ENCODE results near the gene IGLL5.

GRCh38 chr22:22849640-22850610 is 37.7 kb upstream of the IGLL5 start:
- TF ChIP-seq, protein P1, sequence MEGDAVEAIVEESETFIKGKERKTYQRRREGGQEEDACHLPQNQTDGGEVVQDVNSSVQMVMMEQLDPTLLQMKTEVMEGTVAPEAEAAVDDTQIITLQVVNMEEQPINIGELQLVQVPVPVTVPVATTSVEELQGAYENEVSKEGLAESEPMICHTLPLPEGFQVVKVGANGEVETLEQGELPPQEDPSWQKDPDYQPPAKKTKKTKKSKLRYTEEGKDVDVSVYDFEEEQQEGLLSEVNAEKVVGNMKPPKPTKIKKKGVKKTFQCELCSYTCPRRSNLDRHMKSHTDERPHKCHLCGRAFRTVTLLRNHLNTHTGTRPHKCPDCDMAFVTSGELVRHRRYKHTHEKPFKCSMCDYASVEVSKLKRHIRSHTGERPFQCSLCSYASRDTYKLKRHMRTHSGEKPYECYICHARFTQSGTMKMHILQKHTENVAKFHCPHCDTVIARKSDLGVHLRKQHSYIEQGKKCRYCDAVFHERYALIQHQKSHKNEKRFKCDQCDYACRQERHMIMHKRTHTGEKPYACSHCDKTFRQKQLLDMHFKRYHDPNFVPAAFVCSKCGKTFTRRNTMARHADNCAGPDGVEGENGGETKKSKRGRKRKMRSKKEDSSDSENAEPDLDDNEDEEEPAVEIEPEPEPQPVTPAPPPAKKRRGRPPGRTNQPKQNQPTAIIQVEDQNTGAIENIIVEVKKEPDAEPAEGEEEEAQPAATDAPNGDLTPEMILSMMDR (IDR thresholded peaks at IDR 0.05; ENCODE audit: extremely low read depth in 1 of 2, insufficient read depth in 1 of 2, low read depth in 1 of 2, low read length in 2 of 2): no peak
- TF ChIP-seq FOS (IDR thresholded peaks at IDR 0.05; ENCODE audit: borderline replicate concordance, insufficient read depth, low read length) (no peak), POLR2A (IDR thresholded peaks at IDR 0.05; ENCODE audit: low read depth, low read length) (no peak), POLR2AphosphoS5 (IDR thresholded peaks at IDR 0.05; ENCODE audit: insufficient read depth, low read depth, low read length) (no peak), EZH2 (IDR thresholded peaks at IDR 0.05; ENCODE audit: borderline replicate concordance, low read depth, low read length, severe bottlenecking) (no peak), MAX (IDR thresholded peaks at IDR 0.05; ENCODE audit: insufficient read depth, insufficient read length) (no peak), MYC (IDR thresholded peaks at IDR 0.05; ENCODE audit: low read depth, low read length) (no peak)

Measured in endothelial cell of umbilical vein (primary cell).